Skeletal muscle cell (primary cell): ENCODE data around the gene HOXA3.
A peak's percentile ranks its signal among the peaks of the same experiment; 100 is the strongest.

ENCODE experiments used
- DNase-seq: peaks from one replicate; pipeline ENCODE4 v3.0.0-alpha.2; 2010; ENCODE audit warnings: low read depth
- H3K4me3 ChIP-seq: 2 replicates; pipeline ENCODE4 v1.5.1; 2011; ENCODE audit warnings: low read depth, mild to moderate bottlenecking, control low read depth, low read length, moderate library complexity

Gene HOXA3

DNA sequence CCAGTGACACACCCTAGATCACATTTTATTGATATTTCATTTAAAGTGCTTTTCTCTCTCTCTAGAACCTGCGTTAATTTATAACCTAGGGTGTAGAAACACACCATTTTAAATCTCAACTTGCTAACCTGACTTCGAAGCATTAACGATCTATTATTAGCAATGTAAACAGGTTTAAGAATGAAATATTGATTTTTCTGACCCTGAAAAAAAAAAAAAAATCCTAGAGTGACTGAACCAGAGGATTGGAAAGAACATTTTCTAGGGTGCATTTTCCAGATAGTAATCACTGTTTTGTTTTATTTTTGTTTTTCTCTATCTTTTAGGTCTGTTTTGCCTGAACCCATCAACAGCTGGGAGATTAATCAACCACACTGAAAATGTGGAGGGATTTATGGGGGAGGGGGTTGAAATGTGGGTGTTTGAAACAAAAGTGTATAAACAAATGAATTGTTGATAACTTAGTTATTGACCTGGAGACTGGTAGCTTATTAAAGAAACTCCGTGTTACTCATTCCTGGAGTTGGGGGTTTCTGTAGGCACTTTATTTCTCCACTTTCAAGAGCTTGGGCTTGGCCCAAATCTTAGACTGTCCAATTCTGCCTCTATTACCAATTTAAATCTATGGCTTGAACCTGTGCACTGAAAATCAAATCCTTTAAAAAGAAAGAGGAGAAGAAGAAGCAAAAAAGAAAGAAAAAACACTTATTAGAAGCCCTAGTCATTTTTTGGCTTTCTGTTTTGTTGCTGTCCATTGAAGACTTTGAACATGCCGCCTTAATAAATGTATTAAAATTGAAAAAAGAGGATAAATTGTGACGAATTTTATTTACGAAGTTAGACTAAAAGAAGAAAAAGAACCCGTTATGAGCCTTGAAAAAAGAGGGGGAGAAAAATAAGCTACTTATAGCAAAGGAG is 52.7 kb downstream of the HOXA3 start:
- no peak for DNase-seq
- H3K4me3 ChIP-seq = no peak overlapping the region

DNA sequence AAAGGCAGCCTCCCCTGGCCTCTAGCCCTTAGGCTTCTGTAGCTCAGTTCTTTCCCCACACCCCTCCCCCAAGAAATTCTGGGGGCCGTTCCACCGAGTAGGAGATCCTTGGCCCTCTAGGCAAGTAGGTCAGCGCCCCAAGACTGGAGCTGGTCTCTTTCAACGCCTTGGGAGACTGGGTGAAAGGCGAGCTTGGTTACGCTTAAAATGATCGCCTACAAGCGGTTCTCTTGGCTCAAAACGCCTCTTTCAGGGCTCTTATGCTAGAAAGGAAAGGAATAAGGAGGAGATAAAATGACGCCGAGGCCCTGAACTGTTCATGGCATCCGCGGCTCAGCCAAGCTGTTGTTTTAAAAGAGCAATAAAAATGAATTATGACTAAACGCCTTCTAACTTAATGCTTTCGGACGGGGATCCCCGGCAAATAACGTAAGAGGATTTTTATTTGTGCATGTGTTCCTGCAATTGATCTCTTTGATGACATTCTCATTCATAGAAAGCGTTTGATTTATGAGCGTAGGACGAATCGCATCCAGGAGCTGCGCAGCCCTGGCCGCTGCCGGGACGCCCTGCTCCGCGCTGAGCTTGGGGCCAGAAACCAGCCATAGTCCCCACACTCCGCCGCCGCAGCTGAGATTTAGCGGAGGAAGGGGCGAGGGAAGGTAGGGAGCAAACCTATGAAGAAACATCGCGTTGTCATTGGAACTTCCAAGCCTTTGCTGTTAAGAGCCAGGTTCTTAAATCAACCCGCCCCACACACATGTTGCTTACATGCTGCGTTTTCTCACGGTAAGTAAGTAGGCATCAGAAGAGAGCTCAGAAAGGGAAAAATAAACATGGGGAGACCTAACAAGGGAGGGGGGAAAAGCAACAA is 53.6 kb downstream of the HOXA3 start:
- H3K4me3 ChIP-seq = peak overlapping the region; percentile 89
- no peak for DNase-seq

DNA sequence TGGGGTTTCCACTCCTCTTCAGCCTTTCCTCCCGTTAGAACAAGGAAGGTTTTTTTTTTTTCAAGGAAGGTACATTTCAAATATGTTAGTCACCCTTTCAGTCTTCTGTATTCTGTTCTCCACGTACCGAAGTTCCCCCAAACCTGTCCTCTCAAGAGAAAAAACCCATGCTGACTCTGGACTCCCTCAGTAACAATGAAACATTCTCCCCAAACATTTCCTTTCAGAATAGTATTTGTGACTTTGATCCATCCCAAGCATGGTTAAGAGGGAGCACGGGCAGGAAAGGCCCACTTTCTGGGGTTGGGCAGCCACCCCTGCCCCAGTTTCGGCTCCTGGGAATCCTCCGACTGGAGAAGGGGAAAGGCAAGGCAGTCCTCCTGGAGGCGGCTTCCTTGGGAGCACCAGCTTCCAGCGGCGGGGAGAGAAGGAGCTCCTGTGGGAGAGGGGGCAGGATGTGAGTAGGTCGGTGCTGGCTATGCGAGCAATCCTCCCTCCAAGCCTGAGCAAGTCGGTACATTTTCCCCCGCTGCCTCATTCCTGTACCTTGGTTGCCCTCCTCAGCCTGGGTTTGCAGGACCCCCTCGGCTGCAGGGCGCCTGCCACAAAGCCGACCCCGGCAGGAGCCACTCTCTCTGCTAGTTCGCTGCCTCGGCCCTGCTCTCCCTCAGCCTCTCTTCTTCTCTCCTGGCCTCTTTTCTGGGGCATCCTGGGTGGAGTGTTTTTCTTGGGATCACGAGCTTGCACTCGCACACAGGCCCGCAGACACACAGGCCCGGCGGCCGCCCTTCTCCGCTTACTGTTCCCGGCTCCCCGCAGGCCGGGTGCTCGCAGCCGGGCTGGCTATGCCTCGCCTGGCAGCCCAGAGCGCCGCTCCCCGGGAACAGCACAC is 54.5 kb downstream of the HOXA3 start:
- DNase-seq = no peak
- peak overlapping the region; percentile 89 for H3K4me3 ChIP-seq

DNA sequence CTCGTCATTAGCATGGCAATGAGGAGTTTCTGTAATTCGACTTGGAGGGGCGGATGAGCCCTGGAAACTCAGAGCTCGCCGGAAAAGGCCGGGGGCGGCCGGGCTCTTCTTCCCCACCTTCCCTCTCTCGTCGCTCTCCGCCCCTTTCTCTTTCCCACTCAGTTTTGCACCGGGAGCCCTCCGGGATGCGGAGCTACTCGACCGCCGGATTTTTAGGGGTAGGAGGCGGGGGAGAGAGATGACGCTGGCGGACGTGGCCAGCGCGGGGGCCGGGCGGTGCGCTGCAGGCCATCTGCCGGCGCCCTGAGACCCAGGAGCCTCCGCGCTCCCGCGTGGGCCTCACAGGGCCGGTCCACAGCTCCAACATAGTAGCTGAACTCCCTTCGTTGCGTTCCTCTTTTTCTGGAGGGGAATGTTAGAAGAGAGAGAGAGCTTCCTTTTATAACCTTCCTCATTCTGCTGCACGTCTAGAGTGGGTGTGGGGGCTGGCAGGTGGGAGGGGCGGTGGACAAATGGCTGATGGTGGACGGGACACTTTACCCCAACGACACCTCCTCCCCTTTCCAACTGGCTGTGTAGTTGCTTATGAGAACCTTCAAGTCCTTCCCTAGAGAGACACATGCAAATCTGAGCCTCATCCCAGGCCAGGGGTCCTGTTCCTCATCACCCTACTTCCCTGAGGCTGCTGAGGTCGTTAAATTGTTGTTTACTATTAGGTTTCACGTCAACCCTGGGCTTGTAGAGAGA is 55.4 kb downstream of the HOXA3 start:
- H3K4me3 ChIP-seq = peak overlapping the region; percentile 89
- no peak for DNase-seq

DNA sequence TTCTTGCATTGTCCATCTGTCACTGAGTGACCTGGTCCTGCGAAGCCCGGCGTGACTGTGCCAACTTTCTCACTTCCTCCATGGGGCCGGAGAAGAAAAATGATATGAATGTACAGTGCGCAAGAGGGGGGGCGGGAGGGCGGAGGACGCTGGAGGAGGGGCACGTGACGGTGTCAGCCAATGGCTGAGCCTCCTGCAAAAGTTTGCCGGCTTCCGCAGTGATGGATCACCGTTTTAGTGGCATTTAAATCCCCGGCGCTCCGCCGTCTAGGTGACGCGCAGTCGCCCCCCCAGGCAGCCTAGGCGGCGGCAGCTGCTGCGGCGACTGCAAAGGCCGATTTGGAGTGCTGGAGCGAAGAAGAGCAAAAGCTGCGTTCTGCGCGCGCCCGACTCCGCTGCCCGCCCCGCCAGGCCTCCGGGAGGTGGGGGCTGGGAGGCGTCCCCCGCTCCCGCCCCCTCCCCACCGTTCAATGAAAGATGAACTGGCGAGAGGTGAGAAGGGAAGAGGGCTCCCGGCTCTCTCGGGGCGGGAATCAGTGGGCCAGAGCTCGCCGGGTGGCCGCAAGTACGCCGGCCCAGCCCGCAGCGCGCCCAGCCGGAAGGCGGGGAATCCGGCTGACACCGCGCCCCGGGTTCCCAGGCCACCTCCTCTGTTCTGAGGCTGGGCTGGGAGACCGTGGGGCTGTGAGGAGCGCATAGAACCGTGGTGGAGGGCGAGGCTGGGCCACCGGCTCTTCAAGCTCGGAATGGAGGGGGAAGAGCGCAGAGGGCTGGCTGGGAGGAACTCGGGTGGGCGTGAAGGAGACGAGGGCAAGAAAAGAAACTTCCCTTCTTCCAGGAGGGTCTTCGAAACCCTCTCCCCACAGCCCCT is 56.3 kb downstream of the HOXA3 start, which contains the start of gene HOXA1:
HOXA1 (minus strand) TSS at position 104 of the 871 bp plus-strand sequence; CDS start at position 16, 88 bp downstream.
- H3K4me3 ChIP-seq = peak within 1 kb of the TSS; percentile 89
- DNase-seq = peak; percentile 75

DNA sequence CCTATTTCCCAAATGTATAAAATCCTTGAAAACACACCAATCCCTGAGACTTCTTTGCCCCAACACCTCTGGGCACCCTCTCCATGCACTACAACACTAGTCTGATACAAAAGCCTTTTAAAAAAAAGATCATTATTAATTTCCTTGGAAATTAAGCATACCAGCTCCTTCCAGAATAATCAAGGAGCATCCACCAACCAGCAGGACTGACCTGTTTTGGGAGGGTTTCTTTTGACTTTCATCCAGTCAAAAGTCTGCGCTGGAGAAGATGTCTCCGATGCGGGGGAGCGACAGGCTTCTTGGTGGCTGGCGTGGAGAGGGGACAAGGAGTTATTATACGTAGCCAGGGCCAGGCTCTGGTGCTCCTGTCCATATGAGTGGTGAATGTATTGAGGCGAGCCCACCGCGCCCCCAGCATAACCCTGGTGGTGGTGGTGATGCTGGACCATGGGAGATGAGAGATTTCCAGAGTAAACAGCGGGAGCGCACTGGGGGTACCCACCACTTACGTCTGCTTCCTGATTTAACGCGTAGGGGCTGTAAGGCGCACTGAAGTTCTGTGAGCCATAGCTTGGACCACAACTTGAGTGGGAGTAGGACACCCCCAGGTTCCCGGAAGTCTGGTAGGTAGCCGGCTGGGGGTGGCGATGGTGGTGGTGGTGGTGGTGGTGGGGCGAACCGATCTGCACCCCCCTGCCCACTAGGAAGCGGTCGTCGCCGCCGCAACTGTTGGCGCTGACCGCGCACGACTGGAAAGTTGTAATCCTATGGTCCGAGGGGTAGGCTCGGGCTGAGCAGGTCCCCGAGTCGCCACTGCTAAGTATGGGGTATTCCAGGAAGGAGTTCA is 57.1 kb downstream of the HOXA3 start:
- DNase-seq = no peak
- H3K4me3 ChIP-seq = peak overlapping the region; percentile 89

DNA sequence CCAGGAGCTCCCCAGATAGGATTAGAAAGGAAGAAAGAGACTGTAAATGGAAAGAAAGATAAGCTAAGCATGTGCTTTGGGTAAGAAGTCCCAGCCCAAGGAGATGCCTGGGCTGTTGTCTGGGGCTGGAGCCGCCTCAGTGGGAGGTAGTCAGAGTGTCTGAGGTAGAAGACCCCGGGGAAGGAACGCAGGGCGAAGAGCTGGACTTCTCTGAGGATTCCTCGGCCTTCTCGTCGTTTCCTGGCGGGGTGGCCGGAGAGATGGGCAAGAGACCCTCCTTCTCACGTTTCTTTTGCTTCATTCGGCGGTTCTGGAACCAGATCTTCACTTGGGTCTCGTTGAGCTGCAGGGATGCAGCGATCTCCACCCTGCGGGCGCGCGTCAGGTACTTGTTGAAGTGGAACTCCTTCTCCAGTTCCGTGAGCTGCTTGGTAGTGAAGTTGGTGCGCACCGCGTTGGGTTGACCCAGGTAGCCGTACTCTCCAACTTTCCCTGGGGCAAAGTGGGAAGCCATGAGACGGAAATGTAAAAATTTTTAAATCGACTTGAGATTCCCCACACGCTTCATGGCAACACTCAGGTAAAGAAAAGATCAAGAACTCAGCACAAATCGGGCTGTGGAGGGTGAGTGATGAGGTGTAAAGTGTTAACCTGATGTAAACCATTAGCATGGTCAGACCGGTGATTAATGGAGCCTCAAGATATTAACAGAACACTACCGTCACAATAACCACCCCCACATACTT is 57.9 kb downstream of the HOXA3 start:
- no peak for DNase-seq
- peak overlapping the region; percentile 89 for H3K4me3 ChIP-seq

DNA sequence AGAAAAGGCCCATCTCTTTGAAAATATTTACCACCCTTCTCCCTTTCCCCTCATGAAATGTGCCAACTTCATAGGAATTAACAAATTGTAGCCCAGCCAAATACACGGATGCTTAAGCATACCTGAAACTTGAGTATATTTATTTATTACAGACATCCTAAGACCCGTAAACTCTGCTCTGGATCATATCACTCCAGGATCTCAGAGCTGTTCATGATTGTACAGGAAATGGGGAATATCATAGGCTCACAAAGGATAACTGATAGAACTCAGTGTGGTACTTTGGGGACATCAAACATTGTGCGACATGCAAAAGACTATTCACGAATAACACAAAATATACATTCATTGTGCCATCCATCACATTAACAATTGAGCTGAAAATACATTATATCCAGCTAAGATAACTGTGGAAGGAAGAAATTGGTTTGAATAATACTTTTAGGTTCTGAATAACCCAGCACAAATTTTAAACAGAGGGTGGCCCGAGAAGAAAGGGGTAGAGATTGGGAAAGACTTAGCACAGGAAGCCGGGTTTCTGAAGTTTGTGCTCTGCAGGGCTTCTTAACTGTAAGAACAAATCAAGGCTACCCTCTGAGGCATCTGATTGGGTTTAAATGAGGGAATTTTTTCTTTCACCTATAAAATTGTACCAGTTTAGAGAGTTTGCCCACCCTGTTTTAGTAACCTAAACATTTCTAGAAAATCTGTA is 59.0 kb downstream of the HOXA3 start:
- no peak overlapping the region for H3K4me3 ChIP-seq
- DNase-seq = no peak

DNA sequence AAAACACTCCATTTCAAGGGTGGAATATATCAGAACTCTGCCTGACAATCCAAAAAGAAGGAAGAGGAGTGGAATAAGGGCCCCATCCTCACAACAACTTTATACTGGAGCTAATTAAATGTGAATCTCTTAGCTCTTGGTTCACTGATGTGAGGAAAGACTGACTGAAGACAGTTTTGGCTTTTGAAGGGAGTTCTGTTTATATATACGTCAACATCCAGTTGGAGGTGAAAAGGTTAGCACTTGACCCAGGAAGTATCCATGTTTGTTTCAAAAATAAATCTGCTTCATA is 59.6 kb downstream of the HOXA3 start:
- DNase-seq = no peak
- no peak overlapping the region for H3K4me3 ChIP-seq

DNA sequence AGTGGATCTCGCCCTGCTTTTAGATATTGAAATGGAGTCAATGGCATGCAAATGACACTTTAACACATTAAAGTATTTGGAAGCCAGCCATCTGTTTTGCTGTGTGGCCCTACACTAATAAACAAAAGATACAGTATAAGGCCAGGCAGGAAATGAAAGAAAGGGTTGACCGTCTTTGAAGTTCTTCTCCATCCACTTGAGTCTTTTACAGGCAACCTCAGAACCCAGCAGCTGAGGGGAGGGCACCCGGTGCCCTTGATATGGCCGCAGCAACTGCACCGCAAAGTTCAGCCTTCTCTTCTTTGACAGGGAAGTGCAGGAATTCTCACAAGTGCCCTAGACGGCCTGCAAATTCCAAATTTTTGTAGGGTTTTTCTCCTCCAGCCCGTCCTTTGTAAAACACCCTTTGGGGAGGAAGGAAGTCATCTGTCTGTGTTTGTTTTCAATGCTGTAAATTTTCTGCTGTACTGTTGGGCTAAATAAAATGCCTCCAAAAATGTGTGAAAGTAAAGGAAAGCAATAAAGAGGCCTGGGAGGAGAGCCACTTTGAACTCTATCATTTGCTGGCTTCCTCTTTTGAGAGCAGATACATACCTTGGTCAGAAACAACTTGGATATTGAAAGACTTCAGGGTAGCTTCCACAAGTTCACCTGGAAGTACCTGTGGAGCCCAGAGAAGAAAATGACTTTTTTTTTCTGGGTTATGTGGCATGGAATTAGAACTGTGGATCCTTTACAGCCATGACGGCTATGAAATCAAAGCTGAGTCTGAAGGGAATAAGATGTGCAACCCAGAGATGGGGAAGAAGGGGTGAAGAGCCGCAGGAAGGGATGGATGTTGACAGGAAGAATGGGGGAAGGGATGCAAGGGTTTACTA is 60.2 kb downstream of the HOXA3 start:
- H3K4me3 ChIP-seq = no peak overlapping the region
- no peak for DNase-seq

DNA sequence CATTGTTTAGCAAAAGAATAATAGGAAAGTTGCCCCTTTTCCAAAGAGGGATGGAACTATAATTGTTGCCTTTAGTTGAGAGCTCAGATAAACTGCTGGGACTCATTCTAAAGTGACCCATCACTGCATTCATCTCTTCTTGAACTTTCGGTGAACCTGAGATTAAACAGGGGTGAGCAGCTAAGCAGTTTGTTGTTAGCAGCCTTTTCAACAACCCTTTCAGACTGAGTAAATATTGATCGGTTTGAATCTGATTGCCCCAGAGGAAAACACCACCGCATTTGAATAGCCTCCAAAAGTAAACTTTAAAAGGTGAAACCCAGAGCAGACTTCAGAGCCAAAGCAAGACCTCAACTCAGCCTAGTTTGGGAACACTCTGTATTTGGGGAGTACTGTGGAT is 61.3 kb downstream of the HOXA3 start:
- no peak for DNase-seq

DNA sequence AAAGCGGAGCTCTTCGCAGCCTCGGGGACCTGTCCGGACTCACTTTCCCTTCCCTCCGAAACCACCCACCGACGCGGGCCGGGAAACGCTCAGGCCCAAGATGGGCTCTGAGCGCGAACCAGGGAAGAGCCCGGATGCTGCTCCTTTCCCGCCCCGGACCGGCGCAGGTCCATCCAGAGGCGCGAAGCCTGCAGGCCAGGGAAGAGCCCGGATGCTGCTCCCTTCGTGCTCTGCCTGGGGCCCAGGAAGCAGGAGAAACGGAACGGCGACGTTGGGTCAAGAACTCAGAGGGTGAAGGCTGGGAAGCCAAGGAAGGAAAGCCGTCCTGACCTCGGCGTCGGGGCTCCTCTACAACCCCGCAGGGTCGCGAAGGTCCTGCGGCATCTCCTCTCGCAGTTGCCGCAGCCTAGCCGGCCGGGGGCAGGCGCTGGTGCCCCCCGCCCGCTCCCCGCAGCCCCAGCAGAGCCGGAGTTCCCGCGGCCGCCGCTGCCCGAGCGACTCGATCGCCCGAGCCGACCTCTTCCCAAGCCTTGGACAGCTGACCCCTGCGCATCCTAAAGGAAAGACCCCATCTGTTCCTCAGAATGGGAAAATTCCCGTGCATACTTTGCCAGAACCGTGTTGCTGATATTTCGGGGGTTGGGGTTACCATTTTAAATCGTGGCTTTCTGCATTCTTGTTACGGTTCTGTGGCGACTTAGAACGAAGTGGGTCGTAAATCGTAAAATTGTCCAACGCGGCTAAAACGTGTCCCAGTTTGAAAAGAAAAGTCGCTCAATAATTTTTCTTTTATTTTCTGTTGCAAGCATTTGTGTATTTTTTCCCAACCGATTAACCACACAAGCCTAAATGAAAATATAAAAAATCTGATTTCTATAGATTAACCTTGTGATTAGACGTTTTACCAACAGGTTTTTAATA is 64.1 kb downstream of the HOXA3 start:
- H3K4me3 ChIP-seq = peak overlapping the region; percentile 13
- DNase-seq = no peak

More for the DNA sequence above, 61.3 kb downstream of the HOXA3 start:
- no peak overlapping the region for H3K4me3 ChIP-seq

DNA sequence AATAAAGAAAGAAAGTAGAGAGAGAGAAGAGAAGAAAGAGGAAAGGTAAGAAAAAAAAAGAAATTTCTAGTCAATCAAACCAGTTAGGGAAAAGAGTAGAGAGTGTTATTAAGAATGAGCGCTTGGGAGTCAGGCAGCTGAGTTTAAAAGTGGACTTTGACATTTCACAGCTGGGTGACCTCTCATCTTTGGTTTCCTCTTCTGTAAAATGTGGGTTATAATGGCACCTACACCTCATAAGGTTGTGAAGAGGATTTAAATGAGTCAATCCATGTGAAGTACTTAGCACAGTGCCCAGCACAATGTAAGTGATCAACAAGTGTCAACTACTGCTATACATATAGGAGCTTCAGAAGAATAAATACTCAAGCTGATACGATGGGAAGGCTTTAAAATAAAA is 68.7 kb downstream of the HOXA3 start:
- H3K4me3 ChIP-seq = no peak overlapping the region
- no peak for DNase-seq

DNA sequence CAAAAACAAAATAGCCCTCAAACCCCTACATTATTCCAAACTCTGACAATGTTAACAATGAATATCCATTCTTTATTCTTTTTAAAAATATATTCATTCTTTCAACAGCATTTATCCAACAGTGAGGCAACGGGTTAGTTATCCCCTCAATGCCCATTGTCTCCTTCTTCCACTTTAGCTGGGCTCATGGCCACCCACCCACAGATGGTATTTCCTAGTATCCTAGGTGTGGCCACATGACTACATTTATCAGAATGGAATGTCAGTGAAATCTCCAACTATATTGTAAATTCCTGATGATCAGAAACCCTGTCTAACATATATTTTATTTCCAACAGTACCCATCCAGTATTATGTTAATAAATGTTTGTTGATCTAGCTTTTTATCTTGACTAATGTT is 70.2 kb downstream of the HOXA3 start:
- DNase-seq = no peak
- no peak overlapping the region for H3K4me3 ChIP-seq
